ENCODE data around the gene ALPK1.

DNA sequence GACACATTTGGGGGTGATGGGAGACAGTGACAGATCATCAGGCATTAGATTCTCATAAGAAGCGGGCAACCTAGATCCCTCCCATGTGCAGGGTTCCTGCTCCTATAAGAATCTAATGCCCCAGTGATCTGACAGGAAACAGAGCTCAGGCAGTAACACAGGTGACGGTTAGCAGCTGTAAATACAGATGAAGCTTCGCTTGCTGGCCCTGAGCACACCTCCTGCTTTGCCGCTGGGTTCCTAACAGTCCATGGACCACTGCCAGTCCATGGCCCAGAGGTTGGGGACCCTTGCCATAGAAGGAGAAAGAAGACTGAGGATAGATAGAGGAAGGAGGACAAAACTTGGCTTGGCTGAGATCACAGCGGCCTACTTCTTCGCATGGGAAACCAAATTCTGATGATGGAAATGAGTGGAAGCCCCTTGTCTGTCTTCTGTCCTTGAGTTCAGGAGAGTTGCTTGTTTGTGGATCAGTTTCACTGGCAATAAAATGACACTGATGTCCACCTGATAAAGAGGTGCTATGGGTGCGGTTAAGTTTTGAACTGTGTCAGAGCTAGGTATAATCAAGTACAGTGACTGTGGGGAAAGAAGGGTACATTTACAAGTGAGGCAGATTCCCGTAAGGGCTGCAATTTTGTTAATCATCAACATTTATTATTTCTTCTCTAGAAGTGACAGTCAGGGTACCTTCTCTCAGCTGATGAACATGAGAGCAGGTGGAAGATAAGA is 9.7 kb upstream of the ALPK1 start:
- no peak for TF ChIP-seq POLR2A (IDR thresholded peaks at IDR 0.05)
- TF ChIP-seq, protein P1, sequence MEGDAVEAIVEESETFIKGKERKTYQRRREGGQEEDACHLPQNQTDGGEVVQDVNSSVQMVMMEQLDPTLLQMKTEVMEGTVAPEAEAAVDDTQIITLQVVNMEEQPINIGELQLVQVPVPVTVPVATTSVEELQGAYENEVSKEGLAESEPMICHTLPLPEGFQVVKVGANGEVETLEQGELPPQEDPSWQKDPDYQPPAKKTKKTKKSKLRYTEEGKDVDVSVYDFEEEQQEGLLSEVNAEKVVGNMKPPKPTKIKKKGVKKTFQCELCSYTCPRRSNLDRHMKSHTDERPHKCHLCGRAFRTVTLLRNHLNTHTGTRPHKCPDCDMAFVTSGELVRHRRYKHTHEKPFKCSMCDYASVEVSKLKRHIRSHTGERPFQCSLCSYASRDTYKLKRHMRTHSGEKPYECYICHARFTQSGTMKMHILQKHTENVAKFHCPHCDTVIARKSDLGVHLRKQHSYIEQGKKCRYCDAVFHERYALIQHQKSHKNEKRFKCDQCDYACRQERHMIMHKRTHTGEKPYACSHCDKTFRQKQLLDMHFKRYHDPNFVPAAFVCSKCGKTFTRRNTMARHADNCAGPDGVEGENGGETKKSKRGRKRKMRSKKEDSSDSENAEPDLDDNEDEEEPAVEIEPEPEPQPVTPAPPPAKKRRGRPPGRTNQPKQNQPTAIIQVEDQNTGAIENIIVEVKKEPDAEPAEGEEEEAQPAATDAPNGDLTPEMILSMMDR (IDR thresholded peaks at IDR 0.05), result no peak
- no peak for TF ChIP-seq EP300 (IDR thresholded peaks at IDR 0.05)
